ENCODE measurements around the gene FIBCD1.
"Not testable (repeated sequence)": the region's sequence is repeated elsewhere in the genome, so short reads cannot be mapped to it uniquely, and the experiment has no call there.

DNA sequence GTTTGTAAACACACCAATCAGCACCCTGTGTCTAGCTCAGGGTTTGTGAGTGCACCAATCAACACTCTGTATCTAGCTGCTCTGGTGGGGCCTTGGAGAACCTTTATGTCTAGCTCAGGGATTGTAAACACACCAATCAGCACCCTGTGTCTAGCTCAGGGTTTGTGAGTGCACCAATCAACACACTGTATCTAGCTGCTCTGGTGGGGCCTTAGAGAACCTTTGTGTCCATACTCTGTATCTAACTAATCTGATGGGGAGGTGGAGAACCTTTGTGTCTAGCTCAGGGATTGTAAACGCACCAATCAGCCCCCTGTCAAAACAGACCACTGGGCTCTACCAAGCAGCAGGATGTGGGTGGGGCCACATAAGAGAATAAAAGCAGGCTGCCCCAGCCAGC, 28.4 kb downstream of the FIBCD1 start:
- not testable (repeated sequence) for TF ChIP-seq TARDBP (IDR thresholded peaks at IDR 0.05); SUZ12 (IDR thresholded peaks at IDR 0.05); HDGF (IDR thresholded peaks at IDR 0.05; ENCODE audit: borderline replicate concordance); SP1 (IDR thresholded peaks at IDR 0.05); FOXM1 (IDR thresholded peaks at IDR 0.05; ENCODE audit: borderline replicate concordance); ZNF384 (IDR thresholded peaks at IDR 0.05); FOXK2 (IDR thresholded peaks at IDR 0.05); ARNT (IDR thresholded peaks at IDR 0.05); ELF4 (IDR thresholded peaks at IDR 0.05); LEF1 (IDR thresholded peaks at IDR 0.05; ENCODE audit: borderline replicate concordance); CTBP1 (IDR thresholded peaks at IDR 0.05; ENCODE audit: borderline replicate concordance); NFRKB (IDR thresholded peaks at IDR 0.05)
